HG03280 (cell line): ENCODE results near the gene COL8A1.
"Not testable (repeated sequence)": the region's sequence is repeated elsewhere in the genome, so short reads cannot be mapped to it uniquely, and the experiment has no call there.

Source experiments
- ATAC-seq: cut with Tn5 transposase; IDR thresholded peaks from one replicate; pipeline ENCODE4 v1.9.1; 2021; ENCODE audit warnings: mild to moderate bottlenecking, moderate library complexity; ENCODE audit not compliant: unreplicated experiment

The COL8A1 gene

DNA sequence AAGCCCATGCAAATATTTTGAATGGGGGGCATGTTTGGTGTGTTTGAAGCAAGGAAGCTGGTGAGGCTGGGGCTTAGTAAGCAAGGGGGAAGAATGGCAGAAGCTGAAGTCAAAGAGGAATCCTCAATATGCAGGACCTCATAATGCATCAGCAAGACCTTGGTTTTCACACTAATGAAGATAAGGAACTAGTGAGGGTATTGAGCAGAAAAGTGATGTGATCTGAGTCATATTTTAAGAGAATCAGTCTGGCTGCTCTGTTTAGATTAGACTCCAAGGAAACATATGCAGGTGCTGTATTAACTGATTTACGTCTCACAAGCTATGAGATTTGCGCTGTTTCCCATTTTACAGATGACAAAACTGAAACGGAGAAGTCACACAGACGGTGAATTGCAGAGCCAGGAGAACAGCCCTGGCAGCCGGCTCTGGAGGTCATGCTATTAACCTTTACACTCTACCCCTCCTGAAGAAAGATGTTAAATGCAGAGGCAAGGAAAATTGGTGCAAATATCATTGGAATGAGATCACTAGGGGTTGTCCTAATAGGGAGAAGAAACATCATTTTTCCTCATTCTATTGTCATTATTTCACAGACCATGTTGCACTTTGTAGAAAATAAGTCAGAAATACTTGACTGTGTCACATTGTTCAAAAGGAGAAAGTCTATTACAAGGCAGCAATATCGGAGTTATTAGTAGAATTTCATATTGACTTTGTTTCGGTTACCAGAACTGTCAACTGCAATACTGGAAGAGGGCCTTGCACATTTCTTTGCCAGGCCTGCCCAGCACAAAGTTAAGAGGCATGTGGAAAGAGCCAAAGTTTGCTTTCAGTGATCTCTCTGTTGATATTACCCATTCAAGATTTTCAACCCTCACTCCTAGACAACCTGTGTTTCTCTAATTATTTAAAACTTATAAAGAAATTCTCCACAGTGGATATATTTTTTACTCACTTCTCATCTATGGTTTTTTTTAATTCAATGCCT, 64.9 kb downstream of the COL8A1 start:
- ATAC-seq = no peak

DNA sequence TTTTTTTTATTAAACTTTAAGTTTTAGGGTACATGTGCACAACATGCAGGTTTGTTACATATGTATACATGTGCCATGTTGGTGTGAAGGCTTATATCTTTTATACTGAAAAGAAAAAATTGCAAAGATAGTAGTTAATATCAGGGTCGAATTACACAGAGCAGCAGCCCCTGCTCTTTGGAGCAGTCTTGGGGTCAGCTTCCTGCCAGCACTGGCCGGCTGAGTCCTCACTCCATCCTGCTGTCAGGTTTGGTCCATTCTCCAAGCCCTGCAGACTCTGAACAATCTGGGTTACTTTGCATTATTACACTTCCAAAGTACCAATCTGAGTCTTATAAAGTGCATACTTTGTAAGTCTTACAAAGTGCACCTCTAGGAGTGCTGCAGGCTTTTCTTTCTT, 66.0 kb downstream of the COL8A1 start:
- no peak for ATAC-seq

DNA sequence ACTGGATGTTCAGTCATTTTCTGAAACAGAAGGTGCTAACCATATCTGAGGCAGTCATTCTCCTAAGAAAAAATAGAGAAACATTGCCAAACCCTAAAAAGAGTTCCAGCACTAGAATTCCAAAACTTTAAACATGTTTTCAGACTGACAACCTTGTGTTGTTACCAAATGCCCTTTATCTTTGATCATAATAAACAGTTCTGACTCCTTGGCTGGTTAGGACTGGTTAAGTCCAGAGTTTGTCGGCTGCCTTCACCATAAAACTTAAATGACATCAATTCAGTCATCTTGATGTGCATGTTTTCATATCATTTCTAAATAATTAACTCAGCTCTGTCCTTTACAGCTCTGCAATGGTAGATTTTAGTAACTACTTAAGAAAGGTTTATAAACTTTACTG, 68.0 kb downstream of the COL8A1 start:
- ATAC-seq = no peak

DNA sequence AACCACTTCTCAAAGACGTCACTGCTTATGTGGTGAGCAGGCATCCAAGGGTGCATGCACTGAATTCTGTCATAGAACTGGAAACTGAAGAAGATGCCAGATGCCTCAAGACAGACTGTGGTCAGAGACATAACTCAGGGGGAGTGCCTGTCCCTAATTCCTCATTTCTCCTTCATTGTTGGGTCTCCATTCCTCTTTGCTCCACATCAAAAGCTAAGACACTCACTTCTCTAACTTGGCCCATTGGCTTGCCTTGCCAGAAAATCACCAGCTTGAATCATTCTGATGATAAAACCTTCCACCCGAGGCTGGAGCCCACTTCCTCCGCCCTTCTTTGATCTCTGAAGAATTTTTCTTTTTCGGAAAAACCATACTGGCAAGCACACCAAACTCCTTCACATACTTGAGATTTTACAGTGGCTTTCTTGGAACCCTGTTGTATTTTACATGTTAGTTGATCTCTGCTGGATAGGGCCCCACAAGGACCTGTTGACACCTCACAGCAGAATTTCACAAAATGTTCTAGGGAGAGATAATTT, 69.9 kb downstream of the COL8A1 start:
- ATAC-seq = no peak

DNA sequence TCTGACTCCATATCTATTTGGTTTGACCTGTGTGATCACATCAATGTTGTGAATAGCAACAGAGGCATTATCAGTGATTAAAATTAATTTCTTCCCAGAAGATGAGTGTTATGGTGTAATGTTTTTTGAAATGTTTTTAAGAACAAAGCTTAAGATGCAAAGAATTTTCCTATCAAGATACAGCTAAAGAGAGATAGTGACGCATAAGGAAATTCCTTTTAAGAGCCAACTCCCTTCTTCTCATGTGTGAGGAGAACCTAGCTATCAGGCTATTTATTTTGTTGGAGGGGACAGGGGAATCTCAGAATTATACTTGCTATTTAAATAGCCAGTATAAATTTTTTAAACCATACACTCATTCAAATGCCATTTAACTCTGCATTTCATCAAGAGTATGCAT, 71.3 kb downstream of the COL8A1 start:
- no peak for ATAC-seq

DNA sequence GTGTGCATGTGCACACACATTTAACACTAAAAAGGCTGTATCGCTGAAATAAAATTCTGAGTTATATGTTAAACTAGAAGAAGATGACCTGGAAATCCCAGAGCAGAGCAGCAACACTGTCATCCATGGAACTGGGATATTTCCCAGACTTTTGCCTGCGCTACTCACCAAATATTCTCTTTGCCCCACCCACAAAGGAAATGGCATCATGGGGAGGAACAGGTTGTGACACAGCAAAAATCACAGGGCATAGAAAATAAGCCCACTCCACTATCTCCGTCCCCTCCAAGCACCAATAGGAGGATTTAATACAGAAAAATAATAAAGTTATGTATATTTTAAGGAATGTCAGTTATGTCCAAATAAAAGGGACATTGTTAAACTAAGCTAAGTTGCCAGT, 71.7 kb downstream of the COL8A1 start:
- ATAC-seq = no peak

DNA sequence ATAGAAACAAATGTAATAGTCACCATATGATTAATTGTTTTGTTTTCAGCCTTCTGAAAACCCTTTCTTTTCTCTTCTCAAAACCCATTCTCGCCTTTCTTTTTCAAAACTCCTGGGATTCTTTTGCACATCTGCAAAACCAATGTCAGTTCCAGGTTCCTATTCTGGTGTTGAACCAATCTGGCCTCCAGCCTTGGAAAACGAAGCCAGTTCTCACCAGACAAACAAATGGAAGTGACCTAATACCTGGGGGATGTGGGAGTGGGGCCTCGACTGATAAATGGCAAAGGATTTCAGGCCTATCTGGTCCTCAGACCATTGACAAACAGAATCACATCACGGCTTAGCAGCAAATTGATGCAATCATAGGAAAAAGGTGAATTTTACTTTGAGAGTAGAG, 73.0 kb downstream of the COL8A1 start:
- ATAC-seq = no peak

DNA sequence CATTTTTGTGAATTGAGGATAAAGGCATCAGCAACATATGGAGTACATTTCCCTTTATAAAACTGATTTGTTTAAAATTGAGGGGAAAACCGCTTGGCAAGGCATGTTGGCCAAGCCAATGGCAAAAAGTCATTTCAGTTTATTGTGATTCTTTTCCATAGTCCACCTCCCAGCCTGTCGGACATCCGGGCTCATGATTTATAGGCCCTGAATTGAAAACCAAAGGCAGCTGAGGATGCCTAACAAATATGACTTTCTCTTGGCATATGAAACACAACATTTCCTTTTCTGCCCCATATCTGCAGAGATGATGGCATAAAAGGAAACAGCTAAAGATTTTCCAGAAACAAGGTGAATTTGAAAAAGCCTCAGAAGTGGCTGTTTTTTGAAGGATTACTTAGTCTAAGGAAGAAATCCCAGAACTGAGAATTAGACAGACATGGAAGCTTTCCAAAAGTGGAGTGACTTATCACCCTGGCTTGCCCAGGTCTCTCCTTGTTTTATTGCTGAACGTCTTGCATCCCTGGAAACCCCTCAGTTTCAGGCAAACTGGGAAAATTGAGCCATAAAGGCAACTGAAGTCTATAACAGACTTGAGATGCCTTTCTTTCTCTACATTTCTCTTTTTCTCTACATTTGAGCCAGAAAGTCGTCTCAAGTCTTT, 74.0 kb downstream of the COL8A1 start:
- ATAC-seq = no peak

DNA sequence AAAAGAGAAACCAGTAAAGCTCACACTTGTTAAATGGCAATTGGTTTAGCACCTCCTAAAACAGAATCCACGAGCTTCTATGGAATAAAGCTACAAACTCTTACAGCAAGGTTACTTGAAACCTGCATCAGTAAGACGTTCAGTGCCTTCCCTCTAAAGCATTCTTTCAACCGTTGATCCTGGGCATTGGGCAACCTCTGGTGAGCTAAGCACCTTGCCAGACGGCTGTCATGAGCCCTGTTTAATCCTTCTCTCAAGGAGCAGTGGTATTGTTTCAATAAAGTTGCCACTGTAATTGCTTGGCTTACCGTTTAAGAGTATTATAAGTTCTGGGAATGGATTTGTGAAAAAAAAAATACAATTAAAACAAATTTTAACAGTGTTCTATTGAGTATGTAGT, 75.0 kb downstream of the COL8A1 start:
- ATAC-seq = no peak

DNA sequence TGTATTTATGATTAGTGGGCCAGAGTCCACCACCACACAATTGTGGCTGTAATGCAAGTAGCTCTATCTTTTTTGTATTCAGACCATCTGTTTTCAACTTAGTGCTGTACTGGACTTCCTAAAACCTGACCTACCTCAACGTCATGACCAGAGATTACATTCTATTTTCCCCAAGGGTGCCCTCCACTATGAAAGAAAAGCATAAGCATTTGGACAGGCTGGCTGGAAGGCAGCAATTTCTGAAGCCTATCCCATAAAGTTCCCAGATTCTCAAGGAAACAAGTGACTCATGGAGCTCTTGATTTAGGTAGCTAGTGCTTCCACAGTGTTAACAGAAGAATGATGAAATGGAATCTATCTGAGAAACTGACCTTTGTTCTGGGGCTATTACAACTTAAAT, 75.8 kb downstream of the COL8A1 start:
- no peak for ATAC-seq

DNA sequence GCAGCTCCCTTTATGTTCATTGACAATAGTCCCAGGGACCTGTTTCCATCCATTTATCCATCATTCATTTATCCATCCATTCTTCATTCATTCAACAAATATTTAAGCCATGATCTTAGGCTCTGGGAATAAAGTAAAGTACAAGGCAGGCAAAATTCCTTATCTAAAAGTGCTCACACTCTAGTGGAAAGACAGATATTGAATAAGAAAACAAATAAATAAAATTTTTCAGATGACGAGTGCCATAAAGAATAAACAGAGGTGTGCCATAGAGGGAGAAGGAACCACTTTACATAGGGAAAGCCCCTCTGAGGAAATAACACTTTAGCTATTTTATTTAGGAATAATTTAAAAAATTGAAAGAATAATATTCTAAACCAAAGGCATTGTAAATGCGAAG, 76.2 kb downstream of the COL8A1 start:
- no peak for ATAC-seq

DNA sequence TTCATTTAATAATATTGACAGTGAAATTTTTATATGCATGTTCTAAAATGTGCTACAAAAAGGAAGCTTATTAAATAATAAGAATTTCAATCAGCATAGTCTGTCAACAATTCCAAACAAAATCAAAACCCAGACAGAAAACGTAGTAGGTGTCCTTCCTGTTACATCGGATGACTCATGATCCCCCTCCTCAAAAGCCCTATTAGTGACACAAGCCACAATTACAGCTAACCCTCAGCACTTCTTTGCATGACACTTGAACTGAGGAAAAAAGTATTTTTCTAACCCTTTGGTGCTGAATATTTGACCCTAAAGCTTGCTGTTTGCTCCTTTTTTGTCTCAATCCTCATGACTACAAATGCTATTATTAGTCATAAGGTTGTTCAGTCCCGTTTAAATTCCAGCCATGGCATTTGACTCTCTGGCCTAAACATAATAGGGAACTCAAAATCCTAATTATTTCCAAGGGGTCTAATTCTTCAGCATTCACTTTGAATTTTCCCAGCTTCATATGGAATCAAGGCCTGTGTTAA, 78.1 kb downstream of the COL8A1 start:
- ATAC-seq = no peak

DNA sequence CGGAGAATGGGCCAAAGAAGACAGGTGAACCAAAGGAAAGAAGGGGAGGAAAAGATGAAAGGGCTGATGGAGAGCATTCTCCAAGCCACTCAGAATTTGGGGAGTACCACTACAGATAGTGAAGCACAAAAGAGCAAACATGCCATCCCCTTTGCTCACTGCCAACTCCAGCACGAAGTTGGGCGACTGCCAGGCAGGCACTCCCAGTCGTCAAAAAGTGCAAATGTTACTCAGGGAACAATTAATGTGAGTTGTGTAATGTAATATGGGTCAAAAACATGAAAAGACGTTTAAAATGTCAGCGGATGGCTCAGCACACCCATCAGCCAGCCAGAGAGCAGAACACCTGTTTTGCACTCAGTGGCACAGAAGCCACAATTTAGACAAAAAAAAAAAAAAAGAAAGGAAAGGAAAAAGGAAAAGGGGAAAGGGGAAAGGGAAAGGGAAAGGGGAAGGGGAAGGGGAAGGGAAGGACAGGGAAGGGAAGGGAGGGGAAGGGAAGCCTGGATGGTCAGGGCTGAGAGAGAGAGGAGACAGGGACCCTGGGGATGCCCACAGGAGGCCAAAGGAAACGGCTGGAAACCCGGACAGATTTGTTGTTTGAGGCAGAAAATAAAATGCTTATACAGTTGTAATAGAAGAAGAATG, 82.7 kb downstream of the COL8A1 start:
- ATAC-seq = no peak

DNA sequence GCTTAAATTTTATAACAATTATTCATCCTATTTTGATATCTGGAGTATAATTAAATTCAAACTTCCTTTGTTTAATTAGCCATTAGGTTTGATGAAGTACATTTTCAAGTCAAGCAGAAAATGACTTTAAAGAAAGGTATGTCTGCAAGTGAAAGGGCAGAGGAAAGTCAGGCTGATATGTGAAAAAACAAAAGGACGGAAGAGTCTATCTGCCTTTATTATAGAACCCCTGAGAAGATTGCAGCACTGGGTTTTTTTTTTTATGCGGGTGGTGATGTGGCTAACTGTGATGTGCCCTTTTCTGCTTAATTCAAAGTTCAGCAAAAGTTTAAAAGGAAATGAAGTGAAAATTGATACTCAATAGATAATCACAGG, 83.2 kb downstream of the COL8A1 start:
- no peak for ATAC-seq

DNA sequence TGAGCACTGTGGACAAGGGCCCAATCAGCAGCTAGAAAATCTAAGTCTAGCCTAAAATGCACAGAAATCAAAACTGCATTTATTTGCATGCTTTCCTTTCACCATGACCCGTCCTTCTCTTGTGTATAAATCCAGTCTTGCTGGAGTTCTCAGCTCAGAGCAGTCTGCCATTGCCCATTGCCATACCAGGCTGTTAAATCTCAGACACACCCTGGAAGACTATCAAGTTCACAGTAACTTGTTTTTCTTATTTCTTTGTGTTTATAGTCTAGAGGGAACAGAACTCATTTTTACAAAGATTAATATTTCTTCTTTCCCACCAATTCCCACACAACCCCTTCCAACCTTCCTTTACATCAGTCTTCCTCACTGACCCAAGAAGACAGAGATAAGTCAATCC, 85.9 kb downstream of the COL8A1 start:
- no peak for ATAC-seq

DNA sequence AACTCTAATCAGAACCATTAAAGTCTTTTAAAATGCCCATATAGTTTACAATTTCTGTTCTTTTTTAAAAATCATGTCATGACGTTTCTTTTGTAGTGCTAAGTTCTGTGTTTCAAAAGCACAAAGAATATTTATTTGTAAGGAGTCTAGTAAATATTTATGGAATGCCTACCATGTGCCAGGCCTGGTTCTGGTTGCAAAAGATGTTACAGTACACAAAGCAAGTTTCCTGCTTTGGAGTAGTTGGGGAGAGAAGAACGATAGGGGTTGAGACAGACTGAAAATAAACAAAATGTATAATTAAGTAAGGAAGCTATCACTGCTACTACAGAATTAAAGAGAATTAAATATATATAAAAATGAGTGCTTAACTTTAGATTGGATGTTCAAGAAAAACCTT, 92.5 kb downstream of the COL8A1 start:
- ATAC-seq = no peak

DNA sequence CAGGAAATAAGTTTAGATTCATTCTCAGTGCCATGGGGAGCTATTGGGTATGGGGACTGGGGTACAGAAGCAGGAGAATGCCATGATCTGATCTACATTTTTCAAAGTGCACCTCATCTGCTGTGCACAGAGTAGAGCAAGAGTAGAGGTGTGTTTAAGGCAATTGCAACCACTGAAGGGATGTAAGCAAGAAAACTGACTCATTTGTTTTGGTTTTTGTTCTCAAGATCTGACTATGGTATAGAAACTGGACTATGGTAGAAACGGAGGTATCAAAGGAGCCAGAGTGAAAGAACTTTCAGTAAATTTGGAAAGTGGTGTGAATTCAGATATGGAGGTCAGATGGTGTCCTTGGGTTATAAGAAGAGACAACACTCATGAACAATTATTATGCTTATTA, 93.1 kb downstream of the COL8A1 start:
- ATAC-seq = peak; percentile 71

DNA sequence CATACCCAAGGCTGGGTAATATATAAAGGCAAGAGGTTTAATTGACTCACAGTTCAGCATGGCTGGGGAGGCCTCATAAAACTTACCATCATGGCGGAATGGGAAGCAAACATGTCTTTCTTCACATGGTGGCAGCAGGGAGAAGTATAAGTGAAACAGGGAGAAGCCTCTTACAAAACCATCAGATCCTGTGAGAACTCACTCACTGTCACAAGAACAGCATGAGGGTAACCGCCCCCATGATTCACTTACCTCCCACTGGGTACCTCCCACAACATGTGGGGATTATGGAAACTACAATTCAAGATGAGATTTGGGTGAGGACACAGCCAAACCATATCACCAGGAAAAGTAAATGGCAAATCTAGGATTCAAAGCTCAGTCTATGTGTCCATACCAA, 102.0 kb downstream of the COL8A1 start:
- not testable (repeated sequence) for ATAC-seq

DNA sequence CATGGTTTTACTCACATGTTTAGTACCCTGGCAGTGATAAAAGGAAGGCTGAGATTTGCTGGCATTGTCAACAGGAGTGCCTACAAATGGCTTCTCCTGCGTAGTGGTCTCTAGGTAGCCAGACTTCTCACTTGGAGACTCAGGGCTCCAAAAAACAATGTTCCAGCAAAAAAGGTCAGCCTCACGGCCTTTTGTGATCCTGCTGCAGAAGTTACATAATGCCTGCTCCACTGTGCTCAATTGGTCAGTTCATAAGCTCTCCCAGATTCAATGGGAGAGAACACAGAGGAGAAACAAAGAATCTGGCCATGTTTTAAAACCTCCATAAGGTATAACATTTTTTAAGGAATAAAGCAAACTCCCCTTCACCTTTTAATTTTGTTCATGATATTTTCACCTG, 103.2 kb downstream of the COL8A1 start:
- no peak for ATAC-seq

DNA sequence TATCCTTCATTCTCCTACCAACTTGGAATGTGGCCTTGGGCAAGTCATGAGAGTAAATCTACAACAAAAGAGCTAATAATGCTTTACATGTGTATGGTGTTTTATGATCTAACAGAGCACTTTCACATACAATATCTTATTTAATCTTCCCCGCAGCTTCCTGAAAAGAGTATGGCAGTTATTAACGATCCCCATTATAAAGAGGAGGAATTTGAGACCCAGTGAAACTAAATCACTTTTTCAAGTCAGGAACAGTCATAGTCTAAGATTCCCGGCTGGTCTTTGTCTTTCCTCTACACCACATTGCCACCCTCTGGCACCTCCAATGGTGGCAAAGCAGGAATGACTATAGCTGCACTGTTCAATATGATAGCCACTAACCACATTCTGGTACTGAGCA, 109.5 kb downstream of the COL8A1 start:
- ATAC-seq = no peak

DNA sequence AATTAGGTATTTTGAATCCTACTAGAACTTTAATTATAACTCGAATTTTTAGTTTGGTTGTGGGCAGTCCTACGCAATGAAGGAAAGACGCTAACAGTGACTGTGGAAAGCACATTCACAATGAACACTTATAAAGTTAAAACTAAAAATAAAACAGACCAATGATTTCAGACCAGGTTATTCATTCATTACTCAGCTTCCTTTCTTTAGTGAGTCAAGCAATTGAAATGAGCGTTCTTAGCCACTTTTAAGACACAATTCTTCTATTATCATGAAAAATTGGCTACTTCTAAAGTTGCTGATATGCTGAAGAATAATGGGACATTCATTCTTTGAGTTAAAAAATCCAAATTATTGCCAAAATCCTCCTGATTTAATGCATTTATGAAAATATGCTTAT, 113.3 kb downstream of the COL8A1 start:
- no peak for ATAC-seq
